Activated T-cell treated with anti-CD3 and anti-CD28 coated beads, Interleukin-2, amount 50 U/mL, for 4 hours (primary cell): ENCODE data around the gene KCNJ8. TPM values are rescaled to one million over a fixed set of nuclear protein-coding genes. Genes with fewer than 3 reads are reported as not detected.
"Not testable (repeated sequence)": the region's sequence is repeated elsewhere in the genome, so short reads cannot be mapped to it uniquely, and the experiment has no call there.

Source experiments
- ATAC-seq, 2 donors: fragments of 200-7000 bp; cut with Tn5 transposase; one replicate each; pipeline ENCODE4 v1.10.0; 2021
- DNase-seq: peaks from one replicate; pipeline ENCODE4 v3.0.0-alpha.2; 2020
- H3K27me3 Mint-ChIP-seq: one replicate; pipeline ENCODE4 v1.8.0; 2021; ENCODE audit warnings: low read depth, mixed read lengths
- H3K36me3 Mint-ChIP-seq: one replicate; pipeline ENCODE4 v1.8.0; 2022; ENCODE audit warnings: mixed read lengths; ENCODE audit not compliant: insufficient read depth
- H3K4me1 Mint-ChIP-seq: one replicate; pipeline ENCODE4 v1.8.0; 2021; ENCODE audit warnings: low read depth, mixed read lengths
- H3K4me3 Mint-ChIP-seq: one replicate; pipeline ENCODE4 v1.8.0; 2021; ENCODE audit warnings: mild to moderate bottlenecking, moderate library complexity, mixed read lengths
- H3K9me3 Mint-ChIP-seq: one replicate; pipeline ENCODE4 v1.8.0; 2021; ENCODE audit warnings: mixed read lengths
- total RNA-seq, 3 donors: library from RNA; stranded (reverse); gene quantifications; one replicate each; pipeline ENCODE4 v1.2.1, GENCODE V29; 2021

Gene KCNJ8
- total RNA-seq, 3 donors from 2014 or later = not detected

DNA sequence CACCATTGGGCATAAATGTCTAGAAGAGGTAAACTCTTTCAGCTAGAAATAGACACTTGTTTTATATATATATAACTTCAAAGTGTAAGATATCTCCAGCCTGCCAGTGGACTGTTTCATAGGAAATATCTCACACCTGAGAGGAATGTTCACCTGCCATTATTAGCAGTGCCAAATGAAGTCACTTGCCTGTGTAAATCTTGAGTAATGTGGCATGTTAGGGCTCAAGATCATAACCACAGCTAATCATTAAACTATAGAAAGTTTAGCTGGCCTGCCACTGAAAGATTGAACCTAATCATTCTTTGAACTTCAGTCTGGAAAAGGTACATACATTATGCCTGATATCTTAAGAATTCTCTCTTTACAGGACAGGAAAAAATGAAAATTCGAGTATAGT, 25.5 kb upstream of the KCNJ8 start:
- Mint-ChIP-seq H3K4me3 (no peak overlapping the region), H3K4me1 (no peaks in the 10 kb centered on the region), H3K36me3 (no peaks in the 10 kb centered on the region), H3K9me3 (no peaks in the 10 kb centered on the region), H3K27me3 (peaks cover 3% of the 10 kb centered on the region)
- no peak for ATAC-seq
- DNase-seq = no peak

DNA sequence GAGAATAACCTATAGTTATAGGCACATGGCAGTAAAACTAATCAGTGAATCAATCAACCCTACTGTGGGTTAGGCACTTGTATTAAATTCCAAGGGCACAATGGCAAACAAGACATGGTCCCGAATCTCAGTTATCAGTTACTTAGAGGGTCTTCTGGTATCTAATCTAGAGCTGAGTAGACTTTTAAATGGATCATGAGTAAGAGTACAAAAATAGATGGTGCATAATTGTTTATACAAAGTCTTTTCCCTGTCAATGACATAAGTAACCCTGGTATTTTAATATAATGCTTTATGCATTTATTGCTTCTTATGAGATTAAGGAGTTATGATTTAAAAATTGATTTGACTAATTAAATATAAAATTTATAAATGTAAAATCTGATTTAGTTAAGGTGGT, 23.0 kb upstream of the KCNJ8 start:
- ATAC-seq = no peak
- Mint-ChIP-seq H3K36me3 (no peaks in the 10 kb centered on the region), H3K4me1 (no peaks in the 10 kb centered on the region), H3K9me3 (no peaks in the 10 kb centered on the region), H3K27me3 (peaks cover 6% of the 10 kb centered on the region), H3K4me3 (no peak overlapping the region)
- DNase-seq = no peak

DNA sequence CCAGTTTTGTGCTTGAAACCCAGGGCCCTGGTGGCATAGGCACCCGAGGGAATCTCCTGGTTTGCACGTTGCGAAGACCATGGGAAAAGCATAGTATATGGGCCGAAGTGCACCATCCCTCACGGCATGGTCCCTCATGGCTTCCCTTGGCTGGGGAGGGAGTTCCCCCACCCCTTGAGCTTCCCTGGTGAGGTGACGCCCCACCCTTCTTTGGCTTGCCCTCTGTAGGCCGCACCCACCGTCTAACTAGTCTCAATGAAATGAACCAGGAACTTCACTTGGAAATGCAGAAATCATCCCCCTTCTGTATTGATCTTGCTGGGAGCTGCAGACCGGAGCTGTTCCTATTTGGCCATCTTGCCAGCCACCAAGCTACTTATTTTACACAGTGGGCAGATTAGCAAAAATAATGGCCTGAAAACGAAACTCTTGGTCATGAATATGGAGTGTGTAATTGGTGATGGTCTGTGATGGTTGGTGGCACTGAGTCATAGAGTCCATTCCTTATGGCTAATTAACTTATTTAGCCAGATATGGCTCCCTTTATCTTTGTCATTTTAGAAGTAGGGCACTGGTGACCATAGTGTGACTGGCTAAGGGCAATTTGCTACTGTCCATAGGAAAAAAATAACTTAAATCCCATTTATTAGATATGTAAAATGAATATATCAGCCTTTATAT, 21.3 kb upstream of the KCNJ8 start:
- DNase-seq (no peak), ATAC-seq (no peak)
- Mint-ChIP-seq H3K4me3 (no peak overlapping the region), H3K36me3 (no peaks in the 10 kb centered on the region), H3K9me3 (no peaks in the 10 kb centered on the region), H3K4me1 (no peaks in the 10 kb centered on the region), H3K27me3 (peaks cover 7% of the 10 kb centered on the region)

DNA sequence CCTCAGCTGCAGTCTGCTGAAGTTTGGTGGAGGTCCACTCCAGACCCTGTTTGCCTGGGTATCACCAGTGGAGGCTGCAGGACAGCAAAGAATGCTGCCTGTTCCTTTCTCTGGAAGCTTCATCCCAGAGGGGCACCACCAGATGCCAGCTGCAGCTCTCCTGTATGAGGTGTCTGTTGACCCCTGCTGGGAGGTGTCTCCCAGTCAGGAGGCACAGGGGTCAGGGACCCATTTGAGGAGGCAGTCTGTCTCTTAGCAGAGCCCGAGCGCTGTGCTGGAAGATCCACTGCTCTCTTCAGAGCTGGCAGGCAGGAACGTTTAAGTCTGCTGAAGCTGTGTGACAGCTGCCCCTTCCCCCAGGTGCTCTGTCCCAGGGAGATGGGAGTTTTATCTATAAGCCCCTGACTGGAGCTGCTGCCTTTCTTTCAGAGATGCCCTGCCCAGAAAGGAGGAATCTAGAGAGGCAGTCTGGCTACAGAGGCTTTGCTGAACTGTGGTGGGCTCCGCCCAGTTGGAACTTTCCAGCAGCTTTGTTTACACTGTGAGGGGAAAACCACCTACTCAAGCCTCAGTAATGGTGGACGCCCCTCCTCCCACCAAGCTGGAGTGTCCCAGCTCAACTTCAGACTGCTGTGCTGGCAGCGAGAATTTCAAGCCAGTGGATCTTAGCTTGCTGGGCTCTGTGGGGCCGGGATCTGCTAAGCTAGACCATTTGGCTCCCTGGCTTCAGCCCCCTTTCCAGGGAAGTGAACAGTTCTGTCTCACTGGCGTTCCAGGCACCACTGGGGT, 20.5 kb upstream of the KCNJ8 start:
- H3K36me3 Mint-ChIP-seq, H3K4me1 Mint-ChIP-seq, H3K9me3 Mint-ChIP-seq, ATAC-seq, H3K27me3 Mint-ChIP-seq, DNase-seq, H3K4me3 Mint-ChIP-seq: not testable (repeated sequence)

DNA sequence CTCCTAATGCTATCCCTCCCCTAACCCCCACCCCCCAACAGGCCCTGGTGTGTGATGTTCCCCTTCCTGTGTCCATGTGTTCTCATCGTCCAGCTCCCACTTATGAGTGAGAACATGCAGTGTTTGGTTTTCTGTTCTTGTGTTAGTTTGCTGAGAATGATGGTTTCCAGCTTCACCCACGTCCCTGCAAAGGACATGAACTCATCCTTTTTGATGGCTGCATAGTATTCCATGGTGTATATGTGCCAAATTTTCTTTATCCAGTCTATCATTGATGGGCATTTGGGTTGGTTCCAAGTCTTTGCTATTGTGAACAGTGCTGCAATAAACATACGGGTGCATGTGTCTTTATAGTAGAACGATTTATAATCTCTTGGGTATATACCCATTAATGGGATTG, 15.2 kb upstream of the KCNJ8 start:
- not testable (repeated sequence) for H3K36me3 Mint-ChIP-seq, H3K4me1 Mint-ChIP-seq, ATAC-seq

DNA sequence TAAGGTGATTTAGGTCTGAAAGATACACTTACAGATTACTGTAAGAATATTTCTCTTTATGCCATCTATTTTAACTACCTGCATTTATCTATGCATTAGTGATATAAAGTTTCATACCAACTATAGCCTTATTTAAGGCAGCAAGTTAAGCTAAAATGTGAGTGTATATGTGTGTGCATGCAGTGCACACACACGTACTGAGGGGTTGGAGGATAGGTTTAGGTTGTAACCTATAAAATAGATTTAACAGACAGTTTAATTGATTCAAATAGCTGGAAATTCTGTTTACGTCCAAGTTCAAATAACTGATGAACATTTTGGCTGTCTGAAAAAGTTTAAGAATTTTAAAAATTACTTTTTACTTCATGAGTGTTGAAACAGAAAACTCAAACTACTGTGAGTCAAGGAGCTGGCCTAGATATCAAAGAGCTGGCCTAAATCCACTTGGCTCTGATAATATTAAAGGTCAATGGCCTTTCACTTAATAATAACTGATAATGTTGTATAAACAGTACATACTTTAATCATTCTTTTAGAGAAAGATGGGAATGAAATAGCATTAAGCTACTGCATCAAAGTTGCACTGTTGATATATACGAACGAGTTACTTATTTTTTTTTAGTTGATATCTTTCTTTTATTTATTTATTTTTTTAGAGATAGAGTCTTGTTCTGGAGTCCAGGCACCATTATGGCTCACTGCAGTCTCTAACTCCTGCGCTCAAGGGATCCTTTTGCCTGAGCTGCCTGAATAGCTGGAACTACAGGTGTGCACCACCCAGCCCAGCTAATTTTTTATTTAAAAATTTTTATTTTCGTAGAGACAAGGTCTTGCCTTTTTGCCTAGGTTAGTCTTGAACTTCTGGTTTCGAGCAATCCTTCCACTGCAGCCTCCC, 13.8 kb upstream of the KCNJ8 start:
- DNase-seq (no peak), ATAC-seq (no peak)
- Mint-ChIP-seq H3K9me3 (no peaks in the 10 kb centered on the region), H3K36me3 (no peaks in the 10 kb centered on the region), H3K4me3 (no peak overlapping the region), H3K27me3 (peaks cover 4% of the 10 kb centered on the region), H3K4me1 (no peaks in the 10 kb centered on the region)

More for the DNA sequence above, 15.2 kb upstream of the KCNJ8 start:
- not testable (repeated sequence) for DNase-seq, H3K9me3 Mint-ChIP-seq, H3K27me3 Mint-ChIP-seq, H3K4me3 Mint-ChIP-seq

DNA sequence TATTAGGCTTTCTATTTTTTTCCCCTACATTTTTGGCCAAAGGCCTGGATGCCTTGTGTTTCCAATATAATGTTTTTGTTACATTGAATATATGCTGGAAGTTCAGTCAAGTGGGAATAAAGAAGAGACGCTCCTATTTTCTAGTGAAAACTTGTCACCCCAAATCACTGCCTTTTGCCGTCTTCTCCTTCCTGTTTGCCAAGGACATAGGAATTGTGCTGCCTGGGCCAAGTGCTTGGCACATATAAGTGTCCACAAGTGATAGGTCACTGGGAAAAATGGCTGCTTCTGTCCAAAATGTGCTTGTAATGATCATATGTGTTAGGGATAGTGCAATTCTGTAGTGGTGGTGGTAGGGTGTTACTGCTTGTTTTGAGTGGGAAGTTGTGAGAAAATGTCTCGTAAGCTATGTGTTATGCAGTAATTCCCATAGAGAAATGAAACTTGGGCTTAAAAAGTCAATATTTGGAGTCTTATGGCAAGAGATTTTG, 11.6 kb upstream of the KCNJ8 start:
- ATAC-seq (no peak), DNase-seq (no peak)
- no peaks in the 10 kb centered on the region for H3K27me3 Mint-ChIP-seq
- no peak overlapping the region for H3K4me3 Mint-ChIP-seq
- H3K9me3 Mint-ChIP-seq = no peaks in the 10 kb centered on the region
- H3K36me3 Mint-ChIP-seq = no peaks in the 10 kb centered on the region
- H3K4me1 Mint-ChIP-seq = no peaks in the 10 kb centered on the region

DNA sequence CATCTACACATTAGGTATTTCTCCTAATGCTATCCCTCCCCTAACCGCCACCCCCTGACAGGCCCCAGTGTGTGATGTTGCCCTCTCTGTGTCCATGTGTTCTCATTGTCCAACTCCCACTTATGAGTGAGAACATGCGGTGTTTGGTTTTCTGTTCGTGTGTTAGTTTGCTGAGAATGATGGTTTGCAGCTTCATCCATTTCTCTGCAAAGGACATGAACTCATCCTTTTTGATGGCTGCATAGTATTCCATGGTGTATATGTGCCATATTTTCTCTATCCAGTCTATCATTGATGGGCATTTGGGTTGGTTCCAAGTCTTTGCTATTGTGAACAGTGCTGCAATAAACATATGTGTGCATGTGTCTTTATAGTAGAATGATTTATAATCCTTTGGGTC, 8.2 kb upstream of the KCNJ8 start:
- H3K27me3 Mint-ChIP-seq, H3K4me1 Mint-ChIP-seq, H3K4me3 Mint-ChIP-seq, ATAC-seq, H3K9me3 Mint-ChIP-seq, DNase-seq, H3K36me3 Mint-ChIP-seq: not testable (repeated sequence)

DNA sequence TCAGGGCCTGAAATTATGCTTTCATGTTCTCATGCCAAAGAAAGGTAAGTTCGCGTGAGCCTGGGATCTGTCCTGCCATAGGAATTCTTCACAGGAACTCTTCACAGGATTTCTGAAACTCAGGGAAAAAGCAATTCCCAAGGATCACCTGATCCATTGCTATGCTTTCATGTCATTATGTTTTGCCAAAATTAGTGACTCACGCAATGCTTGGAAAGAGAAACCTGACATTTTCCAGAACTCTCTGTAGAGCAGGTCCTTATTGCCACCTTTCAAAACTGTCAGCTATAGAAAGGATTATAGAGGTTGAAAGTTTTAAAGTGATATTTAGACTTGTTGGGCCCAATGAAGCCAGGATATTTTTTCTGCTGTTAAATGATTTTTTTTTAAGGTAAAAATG, 6.3 kb upstream of the KCNJ8 start:
- H3K9me3 Mint-ChIP-seq = no peaks in the 10 kb centered on the region
- H3K27me3 Mint-ChIP-seq = peaks cover 19% of the 10 kb centered on the region
- ATAC-seq (no peak), DNase-seq (no peak)
- H3K4me3 Mint-ChIP-seq = no peak overlapping the region
- H3K4me1 Mint-ChIP-seq = no peaks in the 10 kb centered on the region
- H3K36me3 Mint-ChIP-seq = no peaks in the 10 kb centered on the region

DNA sequence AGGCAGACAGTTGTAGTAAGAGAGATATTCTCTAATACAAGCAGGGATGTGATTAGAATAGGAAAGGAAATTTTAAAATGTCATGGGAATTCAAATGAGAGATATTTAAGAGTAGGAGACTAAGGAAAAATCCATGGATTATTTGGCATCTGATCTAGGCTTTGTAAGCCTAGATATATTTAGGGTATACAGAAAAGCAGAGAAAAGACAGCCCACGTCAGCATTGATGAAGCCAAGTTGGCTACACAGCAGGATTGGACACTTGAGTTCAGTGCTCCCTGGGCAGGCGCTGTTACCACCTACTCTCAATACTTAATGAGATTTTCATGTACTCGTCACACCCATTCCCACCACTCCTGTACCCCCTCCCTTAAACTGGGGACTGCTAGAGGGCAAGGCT, 1.7 kb upstream of the KCNJ8 start:
- no peak for ATAC-seq
- DNase-seq = no peak
- H3K9me3 Mint-ChIP-seq = no peaks in the 10 kb centered on the region
- peaks cover 8% of the 10 kb centered on the region for H3K4me1 Mint-ChIP-seq
- H3K36me3 Mint-ChIP-seq = no peaks in the 10 kb centered on the region
- H3K4me3 Mint-ChIP-seq = no peak overlapping the region
- H3K27me3 Mint-ChIP-seq = peaks cover 42% of the 10 kb centered on the region

DNA sequence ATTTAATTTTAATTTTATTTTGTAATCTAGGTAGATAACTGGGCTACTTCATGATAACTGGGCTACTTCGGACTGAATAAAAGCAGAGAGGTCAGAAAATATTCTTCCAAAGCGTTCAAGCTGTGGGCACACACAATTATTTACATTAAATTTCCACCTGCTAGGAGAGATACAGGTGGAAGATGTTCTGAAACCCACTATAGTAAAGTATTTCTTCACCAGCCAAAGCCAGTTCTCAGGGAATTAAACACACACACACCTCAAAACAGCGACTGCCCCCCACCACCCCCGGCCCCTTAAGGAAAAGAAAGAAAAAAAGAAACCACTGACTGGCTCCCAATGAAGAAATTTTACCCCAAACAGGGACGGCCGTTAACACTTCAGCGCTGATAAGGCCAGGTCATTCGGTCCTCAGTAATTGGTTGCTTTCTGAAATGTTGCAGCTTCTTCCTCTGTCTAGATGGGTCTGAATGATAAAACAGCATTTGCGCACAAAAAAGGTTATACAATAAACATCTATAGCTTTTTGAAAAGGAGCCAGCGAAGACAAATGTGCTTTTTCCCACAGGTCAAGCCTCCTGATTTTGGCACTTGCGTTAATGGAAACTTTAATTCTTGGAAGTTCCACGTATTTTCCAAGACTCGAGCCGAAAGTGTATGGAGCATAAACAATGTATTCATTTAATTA, 771 bp upstream of the KCNJ8 start:
- Mint-ChIP-seq H3K9me3 (no peaks in the 10 kb centered on the region), H3K36me3 (no peaks in the 10 kb centered on the region), H3K4me3 (no peak overlapping the region), H3K27me3 (peaks cover 46% of the 10 kb centered on the region), H3K4me1 (peaks cover 8% of the 10 kb centered on the region)
- no peak for DNase-seq
- ATAC-seq = no peak

DNA sequence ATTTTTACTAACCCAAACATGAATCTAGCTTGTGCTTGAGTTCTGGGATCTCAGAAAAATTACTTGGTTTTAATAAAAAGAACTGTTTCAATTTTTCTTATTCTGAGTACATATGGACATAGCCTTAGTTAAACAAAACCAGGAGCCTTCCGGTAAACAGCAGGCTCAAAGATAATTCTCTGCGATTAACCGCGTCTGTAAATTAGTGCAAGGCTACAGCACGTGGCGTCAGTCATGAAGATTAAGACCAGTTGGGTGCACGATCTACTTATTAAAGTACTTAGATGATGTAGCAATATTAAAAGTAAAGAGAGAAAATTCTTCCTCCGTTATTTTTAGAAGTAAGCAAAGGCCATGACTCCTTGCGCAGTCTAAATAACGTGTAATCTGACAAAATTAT, 700 bp downstream of the KCNJ8 start:
- Mint-ChIP-seq H3K36me3 (no peaks in the 10 kb centered on the region), H3K27me3 (peaks cover 44% of the 10 kb centered on the region), H3K4me3 (no peak overlapping the region), H3K4me1 (peaks cover 8% of the 10 kb centered on the region), H3K9me3 (no peaks in the 10 kb centered on the region)
- DNase-seq (no peak), ATAC-seq (no peak)

DNA sequence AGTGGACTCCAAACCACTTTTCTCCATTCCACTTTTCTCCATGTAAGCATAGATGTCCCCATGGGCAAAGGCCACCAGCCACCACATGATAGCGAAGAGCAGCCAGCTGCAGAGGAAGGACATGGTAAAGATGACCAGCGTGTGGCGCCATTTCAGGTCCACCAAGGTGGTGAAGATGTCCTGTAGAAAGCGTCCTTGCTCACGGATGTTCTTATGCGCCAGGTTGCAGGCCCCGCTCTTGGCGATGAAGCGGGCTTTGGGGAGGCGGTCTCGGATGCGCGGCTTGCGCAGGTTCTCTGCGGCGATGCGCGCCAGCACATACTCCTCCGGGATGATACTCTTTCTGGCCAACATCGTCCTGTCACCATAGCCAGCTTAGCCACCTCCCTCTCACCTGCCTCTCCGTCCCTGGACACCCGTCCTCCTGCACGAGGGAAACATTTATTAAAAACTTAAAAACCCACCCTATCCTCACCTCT, 1.2 kb downstream of the KCNJ8 start:
- Mint-ChIP-seq H3K9me3 (no peaks in the 10 kb centered on the region), H3K4me1 (peaks cover 8% of the 10 kb centered on the region), H3K27me3 (peaks cover 44% of the 10 kb centered on the region), H3K4me3 (no peak overlapping the region), H3K36me3 (no peaks in the 10 kb centered on the region)
- DNase-seq (no peak), ATAC-seq (peak in 1 of 2 donors; percentile 18)

DNA sequence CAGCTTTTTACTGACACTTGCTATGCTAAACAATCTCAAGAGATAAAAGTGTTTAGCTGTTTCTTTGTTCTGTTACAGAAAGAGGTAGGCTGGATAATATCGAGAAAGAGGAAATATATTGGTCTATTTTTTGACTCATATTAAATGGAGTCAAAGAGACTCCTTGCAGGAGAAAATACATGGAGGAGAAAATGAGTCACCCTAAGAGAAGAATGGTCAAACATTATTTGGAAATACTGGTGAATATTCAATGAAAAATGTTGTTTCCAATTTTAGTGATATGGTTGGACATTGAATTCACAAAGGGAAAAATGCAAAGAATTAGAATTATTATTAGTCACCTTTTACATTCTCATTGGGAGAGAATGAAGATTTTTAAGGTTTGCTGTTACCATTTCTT, 3.2 kb downstream of the KCNJ8 start:
- no peak for DNase-seq
- no peaks in the 10 kb centered on the region for H3K9me3 Mint-ChIP-seq
- H3K4me1 Mint-ChIP-seq = peaks cover 8% of the 10 kb centered on the region
- no peaks in the 10 kb centered on the region for H3K36me3 Mint-ChIP-seq
- H3K4me3 Mint-ChIP-seq = no peak overlapping the region
- no peak for ATAC-seq
- peaks cover 32% of the 10 kb centered on the region for H3K27me3 Mint-ChIP-seq
